Skeletal muscle satellite cell (primary cell): Measurements from ENCODE around the gene CAMKMT.

Experiments used
- H3K27me3 ChIP-seq: 2 replicates; pipeline ENCODE4 v1.7.0; 2013; ENCODE audit warnings: low read length; ENCODE audit not compliant: control insufficient read depth, insufficient read depth
- H3K36me3 ChIP-seq: 2 replicates; pipeline ENCODE4 v1.7.0; 2013; ENCODE audit warnings: mild to moderate bottlenecking, control low read depth, low read length; ENCODE audit not compliant: insufficient read depth
- H3K4me1 ChIP-seq: 2 replicates; pipeline ENCODE4 v1.7.0; 2013; ENCODE audit warnings: low read length; ENCODE audit not compliant: control insufficient read depth, insufficient read depth
- H3K4me2 ChIP-seq: 2 replicates; pipeline ENCODE4 v1.7.0; 2013; ENCODE audit warnings: mild to moderate bottlenecking, low read length
- H3K4me3 ChIP-seq: 2 replicates; pipeline ENCODE4 v1.7.0; 2013; ENCODE audit warnings: low read length
- H3K9ac ChIP-seq: 2 replicates; pipeline ENCODE4 v1.7.0; 2013; ENCODE audit warnings: mild to moderate bottlenecking, low read depth, low read length, moderate library complexity
- H3K9me3 ChIP-seq: replicated peaks from 2 replicates; pipeline ENCODE4 v1.7.0; 2013; ENCODE audit warnings: mild to moderate bottlenecking, control low read depth, low read length

CAMKMT gene

GRCh38 chr2:44605511-44605910 is 243.8 kb downstream of the CAMKMT start:
- Histone ChIP-seq H3K9ac (no peak overlapping the region), H3K4me2 (no peak overlapping the region), H3K27me3 (no peaks in the 10 kb centered on the region), H3K36me3 (no peaks in the 10 kb centered on the region), H3K4me3 (no peak overlapping the region), H3K9me3 (no peaks in the 10 kb centered on the region), H3K4me1 (no peaks in the 10 kb centered on the region)

GRCh38 chr2:44612276-44612675 is 250.5 kb downstream of the CAMKMT start:
- Histone ChIP-seq H3K4me1 (no peaks in the 10 kb centered on the region), H3K27me3 (no peaks in the 10 kb centered on the region), H3K36me3 (no peaks in the 10 kb centered on the region), H3K4me2 (no peak overlapping the region), H3K9me3 (no peaks in the 10 kb centered on the region), H3K4me3 (no peak overlapping the region), H3K9ac (no peak overlapping the region)

- H3K36me3 ChIP-seq, result no peaks in the 10 kb centered on the region
- no peaks in the 10 kb centered on the region for H3K27me3 ChIP-seq
- no peaks in the 10 kb centered on the region for H3K9me3 ChIP-seq
- H3K4me2 ChIP-seq, result no peak overlapping the region
- H3K4me1 ChIP-seq, result no peaks in the 10 kb centered on the region
- no peak overlapping the region for H3K4me3 ChIP-seq
- H3K9ac ChIP-seq, result no peak overlapping the region
These were observed 253.2 kb downstream of the CAMKMT start for GRCh38 chr2:44614940-44615339.

- Histone ChIP-seq H3K9ac (no peak overlapping the region), H3K27me3 (no peaks in the 10 kb centered on the region), H3K4me1 (no peaks in the 10 kb centered on the region), H3K36me3 (no peaks in the 10 kb centered on the region), H3K4me3 (no peak overlapping the region), H3K9me3 (no peaks in the 10 kb centered on the region), H3K4me2 (no peak overlapping the region)
These were observed 254.3 kb downstream of the CAMKMT start for GRCh38 chr2:44615950-44616518.

GRCh38 chr2:44616667-44617155 is 255.0 kb downstream of the CAMKMT start:
- Histone ChIP-seq H3K4me3 (no peak overlapping the region), H3K27me3 (no peaks in the 10 kb centered on the region), H3K36me3 (no peaks in the 10 kb centered on the region), H3K9ac (no peak overlapping the region), H3K9me3 (no peaks in the 10 kb centered on the region), H3K4me1 (no peaks in the 10 kb centered on the region), H3K4me2 (no peak overlapping the region)

- Histone ChIP-seq H3K9me3 (no peaks in the 10 kb centered on the region), H3K27me3 (no peaks in the 10 kb centered on the region), H3K36me3 (no peaks in the 10 kb centered on the region), H3K9ac (no peak overlapping the region), H3K4me2 (no peak overlapping the region), H3K4me3 (no peak overlapping the region), H3K4me1 (no peaks in the 10 kb centered on the region)
These were observed 256.7 kb downstream of the CAMKMT start for GRCh38 chr2:44618251-44619023.

- H3K9ac ChIP-seq, result no peak overlapping the region
- no peak overlapping the region for H3K4me2 ChIP-seq
- H3K4me1 ChIP-seq, result no peaks in the 10 kb centered on the region
- H3K36me3 ChIP-seq, result no peaks in the 10 kb centered on the region
- no peak overlapping the region for H3K4me3 ChIP-seq
- H3K27me3 ChIP-seq, result no peaks in the 10 kb centered on the region
- no peaks in the 10 kb centered on the region for H3K9me3 ChIP-seq
These were observed 258.6 kb downstream of the CAMKMT start for GRCh38 chr2:44620189-44620990.

GRCh38 chr2:44623622-44624351 is 262.0 kb downstream of the CAMKMT start:
- no peaks in the 10 kb centered on the region for H3K4me1 ChIP-seq
- no peak overlapping the region for H3K4me2 ChIP-seq
- H3K9ac ChIP-seq, result no peak overlapping the region
- no peak overlapping the region for H3K4me3 ChIP-seq
- H3K36me3 ChIP-seq, result no peaks in the 10 kb centered on the region
- no peaks in the 10 kb centered on the region for H3K27me3 ChIP-seq
- H3K9me3 ChIP-seq, result no peaks in the 10 kb centered on the region

- no peaks in the 10 kb centered on the region for H3K27me3 ChIP-seq
- no peak overlapping the region for H3K4me3 ChIP-seq
- H3K9me3 ChIP-seq, result no peaks in the 10 kb centered on the region
- no peak overlapping the region for H3K4me2 ChIP-seq
- H3K36me3 ChIP-seq, result no peaks in the 10 kb centered on the region
- no peak overlapping the region for H3K9ac ChIP-seq
- H3K4me1 ChIP-seq, result no peaks in the 10 kb centered on the region
These were observed 266.6 kb downstream of the CAMKMT start for GRCh38 chr2:44628297-44628696.

GRCh38 chr2:44632931-44633689 is 271.4 kb downstream of the CAMKMT start:
- Histone ChIP-seq H3K9ac (no peak overlapping the region), H3K4me2 (no peak overlapping the region), H3K4me1 (no peaks in the 10 kb centered on the region), H3K9me3 (no peaks in the 10 kb centered on the region), H3K36me3 (no peaks in the 10 kb centered on the region), H3K27me3 (no peaks in the 10 kb centered on the region), H3K4me3 (no peak overlapping the region)
